ENCODE results near the gene TRPM3. TPM values are rescaled to one million over a fixed set of nuclear protein-coding genes. Genes with fewer than 3 reads are reported as not detected.

Gene TRPM3
- total RNA-seq, 1 donor from 2014 or later: 0.22 TPM

DNA sequence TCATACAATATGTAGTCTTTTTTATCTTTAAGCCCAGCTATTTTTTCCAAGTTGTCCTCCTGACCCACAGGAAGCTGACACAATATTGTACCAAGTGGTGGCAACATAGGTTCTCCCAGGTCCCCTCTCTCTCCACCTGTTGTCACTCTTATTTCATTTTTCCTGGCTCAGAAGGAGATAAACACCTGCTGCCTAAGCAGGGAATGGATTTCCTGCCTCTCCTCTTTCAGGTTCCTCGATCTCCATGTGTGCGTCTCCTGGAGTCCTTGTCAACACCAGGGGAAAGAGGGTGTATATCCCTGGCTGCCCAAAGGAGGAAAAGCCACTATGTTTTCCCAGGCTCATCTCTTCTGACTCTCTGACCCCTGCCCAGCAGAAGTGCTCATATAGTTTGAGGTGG is 625.2 kb downstream of the TRPM3 start:
- peaks cover 48% of the 10 kb centered on the region for H3K4me1 ChIP-seq
- H3K4me3 ChIP-seq: no peak overlapping the region
- TF ChIP-seq, protein P1, sequence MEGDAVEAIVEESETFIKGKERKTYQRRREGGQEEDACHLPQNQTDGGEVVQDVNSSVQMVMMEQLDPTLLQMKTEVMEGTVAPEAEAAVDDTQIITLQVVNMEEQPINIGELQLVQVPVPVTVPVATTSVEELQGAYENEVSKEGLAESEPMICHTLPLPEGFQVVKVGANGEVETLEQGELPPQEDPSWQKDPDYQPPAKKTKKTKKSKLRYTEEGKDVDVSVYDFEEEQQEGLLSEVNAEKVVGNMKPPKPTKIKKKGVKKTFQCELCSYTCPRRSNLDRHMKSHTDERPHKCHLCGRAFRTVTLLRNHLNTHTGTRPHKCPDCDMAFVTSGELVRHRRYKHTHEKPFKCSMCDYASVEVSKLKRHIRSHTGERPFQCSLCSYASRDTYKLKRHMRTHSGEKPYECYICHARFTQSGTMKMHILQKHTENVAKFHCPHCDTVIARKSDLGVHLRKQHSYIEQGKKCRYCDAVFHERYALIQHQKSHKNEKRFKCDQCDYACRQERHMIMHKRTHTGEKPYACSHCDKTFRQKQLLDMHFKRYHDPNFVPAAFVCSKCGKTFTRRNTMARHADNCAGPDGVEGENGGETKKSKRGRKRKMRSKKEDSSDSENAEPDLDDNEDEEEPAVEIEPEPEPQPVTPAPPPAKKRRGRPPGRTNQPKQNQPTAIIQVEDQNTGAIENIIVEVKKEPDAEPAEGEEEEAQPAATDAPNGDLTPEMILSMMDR (IDR thresholded peaks at IDR 0.05; ENCODE audit: borderline replicate concordance): no peak
- H3K27me3 ChIP-seq (ENCODE audit: low read depth): no peaks in the 10 kb centered on the region
- H3K9me3 ChIP-seq (replicated peaks): no peaks in the 10 kb centered on the region
- DNase-seq: no peak
- intact Hi-C loops (cut with micrococcal nuclease): no loop called here
- H3K36me3 ChIP-seq: no peaks in the 10 kb centered on the region
- H3K27ac ChIP-seq (replicated peaks): no peak overlapping the region

- intact Hi-C loops (cut with micrococcal nuclease): no loop called here
- H3K27ac ChIP-seq (replicated peaks): peak overlapping the region; percentile 72
Measured at GRCh38 chr9:70495514-70495913, 625.9 kb downstream of the TRPM3 start.

DNA sequence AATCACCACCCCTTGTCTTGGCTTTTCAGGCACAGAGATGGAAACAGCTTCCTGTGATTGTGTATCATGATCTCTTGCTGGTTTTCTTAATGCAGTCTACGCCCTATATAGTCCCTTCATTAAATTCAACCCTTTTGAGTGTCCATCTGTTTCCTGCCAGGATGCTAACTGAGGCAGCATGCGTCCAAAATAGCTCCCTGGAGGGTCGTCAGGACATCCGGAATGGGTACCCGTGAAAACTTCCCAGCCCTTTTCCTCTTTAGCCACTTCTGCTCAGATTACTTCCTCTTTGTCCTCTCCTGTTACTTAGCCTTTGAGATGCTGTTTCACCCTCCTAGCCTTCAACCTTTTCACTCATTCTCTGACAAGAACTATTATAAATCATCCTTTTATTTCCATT is 627.2 kb downstream of the TRPM3 start:
- Histone ChIP-seq H3K36me3 (no peaks in the 10 kb centered on the region), H3K27ac (replicated peaks) (peak overlapping the region; percentile 72), H3K4me3 (no peak overlapping the region), H3K4me1 (peaks cover 54% of the 10 kb centered on the region), H3K27me3 (ENCODE audit: low read depth) (no peaks in the 10 kb centered on the region), H3K9me3 (replicated peaks) (no peaks in the 10 kb centered on the region)
- intact Hi-C loops (cut with micrococcal nuclease): no loop called here
- TF ChIP-seq, protein P1 (IDR thresholded peaks at IDR 0.05; ENCODE audit: borderline replicate concordance): no peak
- no peak for DNase-seq

More at GRCh38 chr9:70495514-70495913, 625.9 kb downstream of the TRPM3 start:
- TF ChIP-seq, protein P1 (IDR thresholded peaks at IDR 0.05; ENCODE audit: borderline replicate concordance): no peak
- no peaks in the 10 kb centered on the region for H3K27me3 ChIP-seq (ENCODE audit: low read depth)
- H3K36me3 ChIP-seq: no peaks in the 10 kb centered on the region
- H3K4me1 ChIP-seq: peaks cover 51% of the 10 kb centered on the region
- no peak overlapping the region for H3K4me3 ChIP-seq
- no peaks in the 10 kb centered on the region for H3K9me3 ChIP-seq (replicated peaks)
- no peak for DNase-seq

- no peak for DNase-seq
- Histone ChIP-seq H3K27ac (replicated peaks) (peak overlapping the region; percentile 72), H3K9me3 (replicated peaks) (no peaks in the 10 kb centered on the region), H3K36me3 (no peaks in the 10 kb centered on the region), H3K27me3 (ENCODE audit: low read depth) (no peaks in the 10 kb centered on the region), H3K4me3 (no peak overlapping the region), H3K4me1 (peaks cover 66% of the 10 kb centered on the region)
- intact Hi-C loops (cut with micrococcal nuclease): no loop called here
- TF ChIP-seq, protein P1 (IDR thresholded peaks at IDR 0.05; ENCODE audit: borderline replicate concordance): no peak
Measured at GRCh38 chr9:70493029-70493428, 628.4 kb downstream of the TRPM3 start.

DNA sequence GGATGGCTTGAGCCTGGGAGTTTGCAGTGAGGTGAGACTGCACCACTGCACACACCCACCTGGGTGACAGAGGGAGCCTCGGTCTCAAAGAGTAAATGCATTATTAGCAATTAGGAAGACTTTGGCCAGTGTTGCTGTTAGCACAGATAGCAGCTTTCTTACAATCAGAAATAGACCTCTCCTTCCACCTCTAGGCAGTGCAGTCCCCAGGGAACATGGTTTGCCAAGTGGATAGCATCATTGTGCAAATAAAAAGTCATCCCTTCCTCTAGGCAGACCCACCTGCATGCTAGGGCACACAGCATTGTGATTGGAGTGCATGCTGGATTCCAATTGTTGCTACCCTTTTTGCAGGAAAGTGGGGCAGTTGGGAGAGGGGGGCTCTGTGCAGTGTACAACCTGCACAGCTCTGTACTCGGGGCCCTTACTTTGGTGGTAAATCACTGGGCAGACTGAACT is 629.1 kb downstream of the TRPM3 start:
- Histone ChIP-seq H3K4me3 (no peak overlapping the region), H3K4me1 (peaks cover 72% of the 10 kb centered on the region), H3K36me3 (no peaks in the 10 kb centered on the region), H3K9me3 (replicated peaks) (no peaks in the 10 kb centered on the region), H3K27ac (replicated peaks) (peak overlapping the region; percentile 72), H3K27me3 (ENCODE audit: low read depth) (no peaks in the 10 kb centered on the region)
- DNase-seq: no peak
- intact Hi-C loops (cut with micrococcal nuclease): no loop called here
- TF ChIP-seq, protein P1 (IDR thresholded peaks at IDR 0.05; ENCODE audit: borderline replicate concordance): no peak

All from left ventricle myocardium inferior (tissue), 1 donor.